GM23248 (cell line): ENCODE measurements around the gene ANKRD36.
"Not testable (repeated sequence)": the region's sequence is repeated elsewhere in the genome, so short reads cannot be mapped to it uniquely, and the experiment has no call there.

Experiments used
- EZH2 ChIP-seq: fragments of 200-600 bp; sonication (generic); IDR thresholded peaks from 2 replicates; pipeline ENCODE4 v1.6.1; 2018; ENCODE audit warnings: antibody characterized with exemption, mild to moderate bottlenecking; ENCODE audit not compliant: insufficient read depth, poor library complexity, severe bottlenecking
- EZH2phosphoT487 ChIP-seq: fragments of 200-600 bp; sonication (generic); IDR thresholded peaks from 2 replicates; pipeline ENCODE4 v1.6.1; 2018; ENCODE audit warnings: antibody characterized with exemption, moderate library complexity, mild to moderate bottlenecking, low read depth; ENCODE audit not compliant: insufficient read depth

- TF ChIP-seq EZH2, EZH2phosphoT487: not testable (repeated sequence)
Measured at GRCh38 chr2:97068722-97069121, 44.2 kb upstream of the ANKRD36 start.
